SK-N-SH (cell line): Measurements from ENCODE around the gene PDGFB. TPM values are rescaled to one million over a fixed set of nuclear protein-coding genes. Genes with fewer than 3 reads are reported as not detected.

Source experiments
- CTCF ChIA-PET: fragments of 300-600, 350-600 bp; formaldehyde crosslinking; extraction: SDS; loops from one replicate; lab custom pipeline; 2021; lab: Yijun Ruan, JAX
- POLR2A ChIA-PET: fragments of 350-600 bp; sonication (Branson Sonifier 250); formaldehyde crosslinking; extraction: SDS; loops from one replicate; lab custom pipeline; 2020; ENCODE audit warnings: antibody characterized with exemption, inconsistent platforms; lab: Yijun Ruan, JAX
- DNase-seq: peaks from one replicate; pipeline ENCODE4 v3.0.0; 2012
- H2AFZ ChIP-seq: fragments of 200-600 bp; sonication (generic); 2 replicates; pipeline ENCODE4 v1.8.1; 2016; ENCODE audit warnings: antibody characterized with exemption, mild to moderate bottlenecking, low read depth
- H3F3A ChIP-seq: fragments of 200-600 bp; sonication (generic); replicated peaks from 2 replicates; pipeline ENCODE3; 2016; ENCODE audit warnings: antibody characterized with exemption, mild to moderate bottlenecking; ENCODE audit not compliant: insufficient read depth
- H3K27ac ChIP-seq, 2 experiments: fragments of 200-500 bp in 1 of 2; fragments of 200-600 bp in 1 of 2; sonication (Bioruptor generic) in 1 of 2; sonication (generic), shearing (Covaris generic) in 1 of 2; 2 replicates each; pipeline versions ENCODE4 v1.5.1 to v1.6.1; 2014 to 2016; ENCODE audit warnings: low read depth in 2 of 2, inconsistent platforms in 1 of 2, low read length in 1 of 2, mild to moderate bottlenecking in 1 of 2, mixed read lengths in 1 of 2
- H3K27me3 ChIP-seq: fragments of 200-600 bp; sonication (generic), shearing (Covaris generic); 2 replicates; pipeline ENCODE4 v1.6.1; 2016; ENCODE audit warnings: mixed run types; ENCODE audit not compliant: insufficient read depth
- H3K36me3 ChIP-seq, 2 experiments: fragments of 200-500 bp in 1 of 2; fragments of 200-600 bp in 1 of 2; sonication (Bioruptor generic) in 1 of 2; sonication (generic) in 1 of 2; replicated peaks in 1 of 2; 2 replicates each; pipeline versions ENCODE3 to v1.5.1; 2014 to 2016; ENCODE audit warnings: low read length in 1 of 2, mild to moderate bottlenecking in 1 of 2; ENCODE audit not compliant: insufficient read depth in 2 of 2, control insufficient read depth in 1 of 2
- H3K4me1 ChIP-seq, 2 experiments: fragments of 200-500 bp in 1 of 2; fragments of 200-600 bp in 1 of 2; sonication (Bioruptor generic) in 1 of 2; sonication (generic), shearing (Covaris generic) in 1 of 2; 2 replicates each; pipeline versions ENCODE4 v1.5.1 to v1.6.1; 2014 to 2016; ENCODE audit warnings: low read depth in 1 of 2, low read length in 1 of 2, mixed run types in 1 of 2; ENCODE audit not compliant: insufficient read depth in 2 of 2, control insufficient read depth in 1 of 2
- H3K4me2 ChIP-seq: fragments of 200-600 bp; sonication (generic), shearing (Covaris generic); 2 replicates; pipeline ENCODE4 v1.6.1; 2017; ENCODE audit warnings: mixed run types
- H3K4me3 ChIP-seq, 2 experiments: fragments of 200-500 bp in 1 of 2; fragments of 200-600 bp in 1 of 2; sonication (Bioruptor generic) in 1 of 2; sonication (generic), shearing (Covaris generic) in 1 of 2; 2 replicates each; pipeline versions ENCODE4 v1.5.1 to v1.8.1; 2014 to 2016; ENCODE audit warnings: low read depth in 2 of 2, inconsistent platforms in 1 of 2, low read length in 1 of 2, mild to moderate bottlenecking in 1 of 2, mixed read lengths in 1 of 2, moderate library complexity in 1 of 2
- H3K79me2 ChIP-seq: fragments of 200-600 bp; sonication (generic); 2 replicates; pipeline ENCODE4 v1.8.1; 2017; ENCODE audit warnings: mild to moderate bottlenecking; ENCODE audit not compliant: insufficient read depth
- H3K9ac ChIP-seq: fragments of 200-600 bp; sonication (generic); 2 replicates; pipeline ENCODE4 v1.6.1; 2017; ENCODE audit warnings: mixed run types
- H3K9me2 ChIP-seq: fragments of 200-600 bp; sonication (generic); 2 replicates; pipeline ENCODE4 v1.6.1; 2017; ENCODE audit warnings: mixed run types
- H3K9me3 ChIP-seq: fragments of 200-600 bp; sonication (generic); 2 replicates; pipeline ENCODE4 v1.6.1; 2017; ENCODE audit warnings: mixed run types, mild to moderate bottlenecking, moderate library complexity
- H4K20me1 ChIP-seq: fragments of 200-600 bp; sonication (generic); 2 replicates; pipeline ENCODE4 v1.6.1; 2017; ENCODE audit warnings: mild to moderate bottlenecking, mixed run types; ENCODE audit not compliant: insufficient read depth
- CHD2 ChIP-seq: fragments of 150-350 bp; IDR thresholded peaks from 2 replicates; pipeline ENCODE4 v1.6.1; 2018; ENCODE audit warnings: low read length; ENCODE audit not compliant: partially characterized antibody
- EZH2phosphoT487 ChIP-seq: fragments of 200-600 bp; sonication (generic); IDR thresholded peaks from 2 replicates; pipeline ENCODE4 v1.6.1; 2017; ENCODE audit warnings: low read depth, mixed run types, mild to moderate bottlenecking, antibody characterized with exemption, moderate library complexity, borderline replicate concordance
- FOXJ3 ChIP-seq: sonication (generic); formaldehyde crosslinking; IDR thresholded peaks from 2 replicates; pipeline ENCODE4 v1.5.1; 2020; ENCODE audit warnings: mild to moderate bottlenecking, missing genetic modification reagents
- FOXM1 ChIP-seq: IDR thresholded peaks from 2 replicates; pipeline ENCODE4 v1.4.0; 2012; ENCODE audit warnings: low read depth, mild to moderate bottlenecking
- GATA2 ChIP-seq: sonication (generic); formaldehyde crosslinking; IDR thresholded peaks from 2 replicates; pipeline ENCODE4 v1.5.0; 2020; ENCODE audit warnings: mild to moderate bottlenecking, missing genetic modification reagents
- IRF3 ChIP-seq: fragments of 150-350 bp; IDR thresholded peaks from 2 replicates; pipeline ENCODE4 v1.6.1; 2016; ENCODE audit warnings: mild to moderate bottlenecking, low read depth, low read length
- JUND ChIP-seq: IDR thresholded peaks from 2 replicates; pipeline ENCODE4 v1.4.0; 2012
- MAX ChIP-seq: IDR thresholded peaks from 2 replicates; pipeline ENCODE4 v1.4.0; 2012; ENCODE audit warnings: low read depth
- MEF2A ChIP-seq: IDR thresholded peaks from 2 replicates; pipeline ENCODE4 v1.4.0; 2012; ENCODE audit warnings: low read depth, borderline replicate concordance
- MXI1 ChIP-seq: IDR thresholded peaks from 2 replicates; pipeline ENCODE4 v1.6.1; 2012; ENCODE audit warnings: mild to moderate bottlenecking, low read depth, low read length, improper control_type of control experiment
- NRF1 ChIP-seq: IDR thresholded peaks from 2 replicates; pipeline ENCODE4 v1.6.1; 2012; ENCODE audit warnings: low read depth, mild to moderate bottlenecking, low read length
- PBX3 ChIP-seq: IDR thresholded peaks from 2 replicates; pipeline ENCODE4; 2012
- SIN3A ChIP-seq: IDR thresholded peaks from 2 replicates; pipeline ENCODE4 v1.6.1; 2012; ENCODE audit warnings: low read depth, mild to moderate bottlenecking, low read length, moderate library complexity, borderline replicate concordance
- TAF1 ChIP-seq: IDR thresholded peaks from 2 replicates; pipeline ENCODE4 v1.6.1; 2012; ENCODE audit warnings: low read depth, mild to moderate bottlenecking, low read length, moderate library complexity, borderline replicate concordance
- TEAD4 ChIP-seq: IDR thresholded peaks from 2 replicates; pipeline ENCODE4 v1.4.0; 2012; ENCODE audit warnings: mild to moderate bottlenecking, borderline replicate concordance; ENCODE audit not compliant: insufficient read depth
- USF2 ChIP-seq: fragments of 150-350 bp; IDR thresholded peaks from 2 replicates; pipeline ENCODE4 v1.6.1; 2017; ENCODE audit warnings: antibody characterized with exemption, low read length, low read depth, borderline replicate concordance
- YY1 ChIP-seq: IDR thresholded peaks from 2 replicates; pipeline ENCODE4 v1.4.0; 2012; ENCODE audit warnings: low read depth, mild to moderate bottlenecking
- WGBS: methylation state at CpG from one replicate; pipeline ENCODE4 v1.1.6; 2017; ENCODE audit warnings: low lambda C conversion rate; 5-methylcytosine and 5-hydroxymethylcytosine counted together
- polyA plus RNA-seq, 3 experiments: library from polyadenylated mRNA; depleted of rRNA; stranded (reverse); fragments of >200 nt; gene quantifications; 2 replicates each; pipeline ENCODE4 v1.2.3, GENCODE V29; 2012
- TF ChIP-seq, protein P1 (sequence below): fragments of 200-600 bp; sonication (generic); IDR thresholded peaks from 2 replicates; pipeline ENCODE4 v1.6.1; 2017; ENCODE audit warnings: antibody characterized with exemption, mild to moderate bottlenecking, moderate library complexity

The PDGFB gene
- polyA plus RNA-seq, 1 of the 3 experiments (the other 2 are of a cell fraction), result 0.44 TPM

- Histone ChIP-seq H3K27ac (no peak overlapping the region), H3K9ac (no peak overlapping the region), H3K27me3 (no peaks in the 10 kb centered on the region), H3K4me2 (no peak overlapping the region), H3K36me3 (no peaks in the 10 kb centered on the region), H3F3A (no peaks in the 10 kb centered on the region), H3K79me2 (no peaks in the 10 kb centered on the region), H4K20me1 (no peaks in the 10 kb centered on the region), H3K9me3 (no peaks in the 10 kb centered on the region), H3K4me3 (no peak overlapping the region), H3K9me2 (no peaks in the 10 kb centered on the region), H3K4me1 (no peaks in the 10 kb centered on the region; a peak in 1 of 4 replicates), H2AFZ (no peak overlapping the region)
- CTCF ChIA-PET, result no interaction called here
- TF ChIP-seq IRF3, result no peak
- no peak for TF ChIP-seq YY1
- TF ChIP-seq MAX, result no peak
- TF ChIP-seq SIN3A, result no peak
- no peak for TF ChIP-seq FOXJ3
- TF ChIP-seq, protein P1, sequence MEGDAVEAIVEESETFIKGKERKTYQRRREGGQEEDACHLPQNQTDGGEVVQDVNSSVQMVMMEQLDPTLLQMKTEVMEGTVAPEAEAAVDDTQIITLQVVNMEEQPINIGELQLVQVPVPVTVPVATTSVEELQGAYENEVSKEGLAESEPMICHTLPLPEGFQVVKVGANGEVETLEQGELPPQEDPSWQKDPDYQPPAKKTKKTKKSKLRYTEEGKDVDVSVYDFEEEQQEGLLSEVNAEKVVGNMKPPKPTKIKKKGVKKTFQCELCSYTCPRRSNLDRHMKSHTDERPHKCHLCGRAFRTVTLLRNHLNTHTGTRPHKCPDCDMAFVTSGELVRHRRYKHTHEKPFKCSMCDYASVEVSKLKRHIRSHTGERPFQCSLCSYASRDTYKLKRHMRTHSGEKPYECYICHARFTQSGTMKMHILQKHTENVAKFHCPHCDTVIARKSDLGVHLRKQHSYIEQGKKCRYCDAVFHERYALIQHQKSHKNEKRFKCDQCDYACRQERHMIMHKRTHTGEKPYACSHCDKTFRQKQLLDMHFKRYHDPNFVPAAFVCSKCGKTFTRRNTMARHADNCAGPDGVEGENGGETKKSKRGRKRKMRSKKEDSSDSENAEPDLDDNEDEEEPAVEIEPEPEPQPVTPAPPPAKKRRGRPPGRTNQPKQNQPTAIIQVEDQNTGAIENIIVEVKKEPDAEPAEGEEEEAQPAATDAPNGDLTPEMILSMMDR, result no peak
- TF ChIP-seq JUND, result no peak
- TF ChIP-seq NRF1, result no peak
- TF ChIP-seq USF2, result no peak
- 85% methylated on average over 21 of the region's 37 CpGs for WGBS
- POLR2A ChIA-PET, result no interaction called here
- DNase-seq, result no peak
Observed at GRCh38 chr22:39236321-39237317, 8.2 kb downstream of the PDGFB start.

DNA sequence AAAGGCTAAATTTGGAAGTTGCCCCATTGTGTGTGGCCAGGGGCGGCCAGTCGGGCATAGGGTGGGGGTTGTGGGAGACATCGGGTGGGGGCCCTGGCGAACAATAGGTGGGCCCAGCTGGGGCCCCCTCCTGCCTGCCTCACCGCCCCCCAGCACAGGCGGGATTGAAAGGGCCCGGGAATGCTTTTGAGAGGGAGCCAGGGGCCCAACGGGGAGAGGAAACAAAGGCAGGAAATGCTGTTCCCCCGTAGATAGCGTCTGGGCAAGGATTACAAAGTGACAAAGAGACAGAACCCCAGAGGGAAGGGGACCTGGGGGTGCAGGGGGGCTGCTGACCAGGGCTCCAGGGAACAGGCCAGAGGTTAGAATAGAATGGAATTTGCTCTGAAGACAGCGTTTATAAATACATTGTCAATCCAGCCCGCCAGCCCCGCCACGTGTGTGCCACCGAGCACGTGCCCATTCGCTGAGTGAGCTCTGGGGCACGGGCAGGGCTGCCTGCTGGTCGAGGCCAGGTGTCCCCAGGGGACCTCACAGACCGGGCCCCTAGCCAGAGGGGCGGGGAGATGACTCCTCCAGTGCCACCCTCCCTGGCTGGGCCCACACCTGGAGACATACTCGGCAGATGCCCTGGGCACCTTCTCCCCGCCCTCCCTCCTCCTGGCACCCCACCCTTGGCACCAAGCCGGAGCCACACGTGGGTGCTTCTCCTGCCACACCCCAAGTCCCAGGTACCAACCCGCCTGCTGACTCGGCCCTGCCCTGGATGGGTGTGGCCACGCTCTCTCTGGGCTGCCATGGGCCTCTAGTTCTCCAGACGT lies 9.7 kb downstream of the PDGFB start:
- Histone ChIP-seq H3K4me1 (no peaks in the 10 kb centered on the region; a peak in 1 of 4 replicates), H3F3A (no peaks in the 10 kb centered on the region), H3K4me3 (no peak overlapping the region), H3K27ac (no peak overlapping the region), H3K27me3 (no peaks in the 10 kb centered on the region), H3K79me2 (no peaks in the 10 kb centered on the region)
- CTCF ChIA-PET, result no interaction called here
- TF ChIP-seq MEF2A, result no peak
- TF ChIP-seq TEAD4, result no peak
- TF ChIP-seq TAF1, result no peak
- TF ChIP-seq EZH2phosphoT487, result no peak
- TF ChIP-seq FOXM1, result no peak
- TF ChIP-seq MXI1, result no peak
- no peak for TF ChIP-seq CHD2
- no peak for TF ChIP-seq GATA2 (CRISPR knock-in tag)
- no peak for TF ChIP-seq PBX3
- TF ChIP-seq, all 33 proteins: peak for 0
- Histone ChIP-seq H3K36me3 (no peaks in the 10 kb centered on the region), H3K9me2 (no peaks in the 10 kb centered on the region), H3K9ac (no peak overlapping the region), H4K20me1 (no peaks in the 10 kb centered on the region), H2AFZ (no peak overlapping the region), H3K9me3 (no peaks in the 10 kb centered on the region), H3K4me2 (no peak overlapping the region)
- POLR2A ChIA-PET, result interaction anchor here (1.0 kb wide), 1 partner anchor 75 kb away, joined by 3 read pairs; no protein-coding TSS in a partner anchor
- DNase-seq, result no peak
- 93% methylated on average over 5 of the region's 29 CpGs for WGBS
